Left hindlimb (tissue), 1 donor: Measurements from ENCODE around the gene CHP1.
"Not testable (repeated sequence)": the region's sequence is repeated elsewhere in the genome, so short reads cannot be mapped to it uniquely, and the experiment has no call there.

ENCODE experiments used
- DNase-seq: peaks from one replicate; pipeline ENCODE4 v3.0.0-alpha.2; 2018

CHP1 gene

GRCh38 chr15:41301587-41301986 lies 70.5 kb downstream of the CHP1 start:
- no peak for DNase-seq

DNA sequence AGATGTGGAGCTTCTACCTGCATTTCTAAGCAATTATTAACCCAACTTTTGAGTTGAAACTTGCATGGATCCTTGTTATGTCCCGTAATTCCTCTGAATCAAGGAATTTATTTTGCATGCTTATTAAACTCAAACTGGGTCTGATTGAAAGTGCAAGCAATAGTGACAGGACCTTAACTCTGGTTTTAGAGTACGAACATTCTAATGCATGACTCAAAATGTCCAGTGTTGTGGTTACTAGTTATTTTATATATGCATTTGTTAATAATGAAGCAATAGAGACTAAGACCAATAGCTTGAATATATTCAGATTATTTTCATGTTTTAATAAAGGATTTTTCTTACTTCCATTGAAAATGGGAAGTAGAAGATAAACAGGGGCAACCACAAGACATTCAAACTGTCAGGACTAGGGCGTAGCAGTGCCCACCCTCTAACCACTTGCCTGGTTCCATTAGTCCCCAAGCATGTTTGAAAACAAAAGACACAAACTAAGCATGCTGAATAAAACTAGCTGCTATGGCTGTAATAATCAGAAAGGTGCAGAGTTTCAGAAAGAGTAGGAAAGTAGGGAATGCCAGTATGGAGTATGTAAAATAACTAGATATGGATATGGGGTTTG lies 73.2 kb downstream of the CHP1 start:
- no peak for DNase-seq

GRCh38 chr15:41307679-41308078 lies 76.6 kb downstream of the CHP1 start:
- no peak for DNase-seq

DNA sequence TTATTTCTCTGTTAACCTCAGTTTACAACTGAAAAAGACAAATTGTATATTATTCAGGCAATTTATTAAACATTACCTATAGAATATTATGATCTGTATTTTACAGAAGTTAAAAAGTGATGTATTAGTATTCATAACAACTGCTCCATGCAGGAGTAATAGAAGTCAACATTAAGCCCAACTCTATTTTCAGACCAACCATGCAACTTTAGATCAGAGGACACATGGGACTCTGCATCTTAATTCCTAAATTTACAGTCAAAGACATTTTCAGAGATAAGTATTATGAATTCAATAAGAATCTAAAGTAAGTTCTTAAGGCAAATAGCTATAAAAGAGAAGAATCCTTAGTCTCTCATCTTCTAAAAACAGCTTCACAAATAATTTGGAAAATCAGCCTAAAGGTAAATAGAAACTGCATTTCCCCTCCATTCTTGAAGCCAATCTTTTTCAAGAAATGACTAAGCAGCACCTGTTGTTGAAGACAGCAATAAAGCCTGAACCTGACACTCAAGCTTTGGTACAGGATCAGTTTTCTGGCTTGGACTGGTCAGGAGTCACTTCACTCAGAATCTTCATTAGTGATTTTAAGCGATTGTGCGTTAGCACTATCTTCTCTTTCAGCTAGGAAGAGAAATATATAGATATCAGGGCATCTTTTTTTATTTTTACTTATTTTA lies 78.3 kb downstream of the CHP1 start:
- DNase-seq: no peak

DNA sequence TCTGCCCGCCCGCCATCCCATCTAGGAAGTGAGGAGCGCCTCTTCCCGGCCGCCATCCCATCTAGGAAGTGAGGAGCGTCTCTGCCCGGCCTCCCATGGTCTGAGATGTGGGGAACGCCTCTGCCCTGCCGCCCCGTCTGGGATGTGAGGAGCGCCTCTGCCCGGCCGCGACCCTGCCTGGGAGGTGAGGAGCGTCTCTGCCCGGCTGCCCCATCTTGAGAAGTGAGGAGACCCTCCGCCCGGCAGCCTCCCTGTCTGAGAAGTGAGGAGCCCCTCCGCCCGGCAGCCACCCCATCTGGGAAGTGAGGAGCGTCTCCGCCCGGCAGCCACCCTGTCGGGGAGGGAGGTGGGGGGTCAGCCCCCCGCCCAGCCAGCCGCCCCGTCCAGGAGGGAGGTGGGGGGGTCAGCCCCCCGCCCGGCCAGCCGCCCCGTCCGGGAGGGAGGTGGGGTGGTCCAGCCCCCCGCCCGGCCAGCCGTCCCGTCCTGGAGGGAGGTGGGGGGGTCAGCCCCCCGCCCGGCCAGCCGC lies 89.8 kb downstream of the CHP1 start:
- DNase-seq: not testable (repeated sequence)

GRCh38 chr15:41323611-41324010 lies 92.5 kb downstream of the CHP1 start:
- DNase-seq: no peak

- no peak for DNase-seq
These were observed 100.2 kb downstream of the CHP1 start for GRCh38 chr15:41331281-41331680.
